Gastroesophageal sphincter (tissue), 3 donors: ENCODE measurements around the gene FAM240A.

Experiments used
- CTCF ChIP-seq, 4 experiments: fragments of 200-600 bp in 2 of 4; fragments of 450-650 bp in 2 of 4; sonication (generic) in 1 of 4; IDR thresholded peaks; one replicate each; pipeline ENCODE4 v1.5.1; 2017 to 2019; ENCODE audit warnings: antibody characterized with exemption in 4 of 4, mild to moderate bottlenecking in 2 of 4, moderate library complexity in 2 of 4
- POLR2A ChIP-seq, 2 donors: fragments of 450-650 bp; IDR thresholded peaks; one replicate each; pipeline ENCODE4 v1.6.1; 2017; ENCODE audit warnings: antibody characterized with exemption in 2 of 2, mild to moderate bottlenecking in 2 of 2, moderate library complexity in 1 of 2
- POLR2AphosphoS5 ChIP-seq: sonication (generic); formaldehyde crosslinking; IDR thresholded peaks from one replicate; pipeline ENCODE4 v1.6.1; 2017; ENCODE audit warnings: antibody characterized with exemption

GRCh38 chr3:46573701-46574100, 38.6 kb upstream of the FAM240A start:
- TF ChIP-seq CTCF (IDR thresholded peaks at IDR 0.05), result no peak
- no peak for TF ChIP-seq POLR2A (IDR thresholded peaks at IDR 0.05)
- TF ChIP-seq POLR2AphosphoS5, result no peak
